CD8-positive, alpha-beta memory T cell (primary cell): ENCODE data around the gene ABHD14A. TPM values are rescaled to one million over a fixed set of nuclear protein-coding genes. Genes with fewer than 3 reads are reported as not detected.

Experiments used
- CTCF ChIA-PET: fragments of 350-600 bp; sonication (Branson Sonifier 250); formaldehyde crosslinking; loops from one replicate; lab custom pipeline; 2021; ENCODE audit warnings: antibody characterized with exemption; lab: Charles Lee
- POLR2A ChIA-PET: fragments of 350-600 bp; sonication (Branson Sonifier 250); formaldehyde crosslinking; loops from one replicate; lab custom pipeline; 2021; ENCODE audit warnings: antibody characterized with exemption; lab: Charles Lee
- DNase-seq, 5 donors: peaks; one replicate each; pipeline versions ENCODE4 v3.0.0 to v3.0.0-alpha.2; 2020 to 2022; ENCODE audit warnings: mixed read lengths in 1 of 5
- H3K27ac ChIP-seq: one replicate; pipeline ENCODE4 v1.7.0; 2013; ENCODE audit warnings: low read depth, mild to moderate bottlenecking, low read length, moderate library complexity
- H3K27me3 ChIP-seq: 2 replicates; pipeline ENCODE4 v1.7.0; 2013; ENCODE audit warnings: low read length, mild to moderate bottlenecking; ENCODE audit not compliant: insufficient read depth, poor library complexity, severe bottlenecking
- H3K36me3 ChIP-seq: 2 replicates; pipeline ENCODE4 v1.7.0; 2013; ENCODE audit warnings: mild to moderate bottlenecking, low read length, moderate library complexity; ENCODE audit not compliant: insufficient read depth
- H3K4me1 ChIP-seq: 2 replicates; pipeline ENCODE4 v1.7.0; 2013; ENCODE audit warnings: mild to moderate bottlenecking, low read length, moderate library complexity; ENCODE audit not compliant: insufficient read depth
- H3K4me3 ChIP-seq: 2 replicates; pipeline ENCODE4 v1.7.0; 2013; ENCODE audit warnings: mild to moderate bottlenecking, low read length
- H3K9me3 ChIP-seq: 2 replicates; pipeline ENCODE4 v1.7.0; 2013; ENCODE audit warnings: mild to moderate bottlenecking, low read length
- H3K27ac Mint-ChIP-seq, 8 donors: one replicate each; pipeline ENCODE4 v1.8.0; 2020 to 2021; ENCODE audit warnings: mixed read lengths in 8 of 8, mild to moderate bottlenecking in 6 of 8, inconsistent platforms in 3 of 8, moderate library complexity in 3 of 8
- H3K27me3 Mint-ChIP-seq, 2 donors: one replicate each; pipeline ENCODE4 v1.8.0; 2020 to 2021; ENCODE audit warnings: mixed read lengths in 2 of 2, mild to moderate bottlenecking in 1 of 2, moderate library complexity in 1 of 2
- H3K36me3 Mint-ChIP-seq, 3 donors: one replicate each; pipeline ENCODE4 v1.8.0; 2020 to 2021; ENCODE audit warnings: mixed read lengths in 3 of 3, inconsistent platforms in 1 of 3, mild to moderate bottlenecking in 1 of 3
- H3K4me1 Mint-ChIP-seq, 3 donors: one replicate each; pipeline ENCODE4 v1.8.0; 2020 to 2021; ENCODE audit warnings: mixed read lengths in 3 of 3, inconsistent platforms in 1 of 3, mild to moderate bottlenecking in 1 of 3
- H3K4me3 Mint-ChIP-seq, 7 donors: one replicate each; pipeline ENCODE4 v1.8.0; 2020 to 2021; ENCODE audit warnings: mixed read lengths in 7 of 7, mild to moderate bottlenecking in 6 of 7, moderate library complexity in 4 of 7, inconsistent platforms in 2 of 7
- H3K9me3 Mint-ChIP-seq, 5 donors: one replicate each; pipeline ENCODE4 v1.8.0; 2020 to 2022; ENCODE audit warnings: mixed read lengths in 5 of 5, mild to moderate bottlenecking in 3 of 5, moderate library complexity in 2 of 5, inconsistent platforms in 1 of 5
- polyA plus RNA-seq: library from polyadenylated mRNA; unstranded; fragments of 300-500 nt; fragmentation: Illumina TruSeq; gene quantifications from one replicate; pipeline ENCODE4 v1.2.3, GENCODE V29; 2021
- total RNA-seq, 2 experiments: library from RNA; stranded (reverse); gene quantifications; one replicate each; pipeline ENCODE4 v1.2.3, GENCODE V29; 2021

The ABHD14A gene
- total and polyA plus RNA-seq, 3 experiments from 2014 or later, result 14.4 to 117 (median 16.0) TPM

GRCh38 chr3:51948016-51948580 lies 26.8 kb upstream of the ABHD14A start:
- no peaks in the 10 kb centered on the region for H3K9me3 Mint-ChIP-seq
- peak overlapping the region in 1 of 8 donors; percentile 42 for H3K27ac Mint-ChIP-seq
- Histone ChIP-seq H3K4me1 (peaks cover 4% of the 10 kb centered on the region), H3K36me3 (no peaks in the 10 kb centered on the region), H3K4me3 (no peak overlapping the region), H3K27me3 (no peaks in the 10 kb centered on the region), H3K9me3 (no peaks in the 10 kb centered on the region), H3K27ac (no peak overlapping the region)
- H3K27me3 Mint-ChIP-seq, result peaks cover 2 to 5% of the 10 kb centered on the region in 2 donors
- no peak overlapping the region for H3K4me3 Mint-ChIP-seq
- H3K4me1 Mint-ChIP-seq, result peaks cover 0 to 5% (median 0%) of the 10 kb centered on the region in 3 donors
- DNase-seq, result peak in 1 of 5 donors; percentile 39
- ChIA-PET POLR2A (interaction anchor here (0.5 kb wide), 1 partner anchor 448 kb away, joined by 7 read pairs; the partner anchor contains the start of gene DCAF1), CTCF (interaction anchor here (0.7 kb wide), 1 partner anchor 20 kb away, joined by 3 read pairs; no protein-coding TSS in a partner anchor)
- H3K36me3 Mint-ChIP-seq, result peaks cover 0 to 4% (median 4%) of the 10 kb centered on the region in 3 donors

- Histone ChIP-seq H3K9me3 (no peaks in the 10 kb centered on the region), H3K27ac (no peak overlapping the region), H3K4me1 (no peaks in the 10 kb centered on the region), H3K4me3 (no peak overlapping the region), H3K27me3 (no peaks in the 10 kb centered on the region), H3K36me3 (no peaks in the 10 kb centered on the region)
- POLR2A ChIA-PET, result no interaction called here
- peak in 1 of 5 donors; percentile 30 for DNase-seq
- H3K27ac Mint-ChIP-seq, result no peak overlapping the region
- H3K4me1 Mint-ChIP-seq, result peaks cover 0 to under 1% (median 0%) of the 10 kb centered on the region in 3 donors
- no peaks in the 10 kb centered on the region for H3K9me3 Mint-ChIP-seq
- no peak overlapping the region for H3K4me3 Mint-ChIP-seq
- CTCF ChIA-PET, result interaction anchor here (1.1 kb wide), 1 partner anchor 24 kb away, joined by 3 read pairs; the partner anchor contains the start of gene ABHD14B
- H3K36me3 Mint-ChIP-seq, result peaks cover 0 to 4% (median 4%) of the 10 kb centered on the region in 3 donors
- peaks cover 4 to 16% of the 10 kb centered on the region in 2 donors for H3K27me3 Mint-ChIP-seq
Measured at GRCh38 chr3:51949121-51949520, 25.7 kb upstream of the ABHD14A start.

- Mint-ChIP-seq H3K27me3 (peaks cover 15 to 27% of the 10 kb centered on the region in 2 donors), H3K27ac (peak overlapping the region in 1 of 8 donors; percentile 21), H3K4me1 (peaks cover 0 to 3% (median 0%) of the 10 kb centered on the region in 3 donors), H3K9me3 (no peaks in the 10 kb centered on the region), H3K4me3 (no peak overlapping the region), H3K36me3 (peaks cover 0 to 4% (median 4%) of the 10 kb centered on the region in 3 donors)
- H3K27me3 ChIP-seq, result peaks cover 7% of the 10 kb centered on the region
- no peak overlapping the region for H3K4me3 ChIP-seq
- H3K9me3 ChIP-seq, result no peaks in the 10 kb centered on the region
- CTCF ChIA-PET, result no interaction called here
- POLR2A ChIA-PET, result no interaction called here
- no peaks in the 10 kb centered on the region for H3K4me1 ChIP-seq
- no peaks in the 10 kb centered on the region for H3K36me3 ChIP-seq
- peak in 1 of 5 donors; percentile 6 for DNase-seq
- no peak overlapping the region for H3K27ac ChIP-seq
Measured at GRCh38 chr3:51950899-51951298, 24.0 kb upstream of the ABHD14A start.

- Mint-ChIP-seq H3K4me1 (peaks cover 5 to 9% (median 6%) of the 10 kb centered on the region in 3 donors), H3K9me3 (no peaks in the 10 kb centered on the region)
Measured at GRCh38 chr3:51953445-51953844, 21.4 kb upstream of the ABHD14A start.

GRCh38 chr3:51954105-51954504 lies 20.8 kb upstream of the ABHD14A start:
- Histone ChIP-seq H3K4me3 (no peak overlapping the region), H3K27ac (no peak overlapping the region), H3K36me3 (no peaks in the 10 kb centered on the region), H3K4me1 (peaks cover 6% of the 10 kb centered on the region), H3K9me3 (no peaks in the 10 kb centered on the region), H3K27me3 (peaks cover 18% of the 10 kb centered on the region)
- CTCF ChIA-PET, result interaction anchor here (1.1 to 3.0 kb wide), 4 partner anchors 11 to 29 kb away, joined by 3 to 13 read pairs (median 5); partner anchors contain the start of genes ABHD14A, ABHD14B, ACY1 and RRP9
- Mint-ChIP-seq H3K36me3 (peaks cover 2 to 6% (median 5%) of the 10 kb centered on the region in 3 donors), H3K27ac (peak overlapping the region in 1 of 8 donors; percentile 74), H3K4me1 (peaks cover 5 to 9% (median 6%) of the 10 kb centered on the region in 3 donors), H3K27me3 (peaks cover 22 to 39% of the 10 kb centered on the region in 2 donors), H3K9me3 (no peaks in the 10 kb centered on the region), H3K4me3 (peak overlapping the region in 2 of 7 donors; percentile 8 to 11)
- POLR2A ChIA-PET, result no interaction called here
- DNase-seq, result no peak

More at GRCh38 chr3:51953445-51953844, 21.4 kb upstream of the ABHD14A start:
- H3K4me3 ChIP-seq, result no peak overlapping the region
- peaks cover 6% of the 10 kb centered on the region for H3K4me1 ChIP-seq
- no peaks in the 10 kb centered on the region for H3K36me3 ChIP-seq
- no peak overlapping the region for H3K27ac Mint-ChIP-seq
- peaks cover 2 to 6% (median 5%) of the 10 kb centered on the region in 3 donors for H3K36me3 Mint-ChIP-seq
- ChIA-PET CTCF (interaction anchor here (1.1 to 3.0 kb wide), 4 partner anchors 11 to 30 kb away, joined by 3 to 13 read pairs (median 5); partner anchors contain the start of genes ABHD14A, ABHD14B, ACY1 and RRP9), POLR2A (interaction anchor here (0.6 kb wide), 1 partner anchor 13 kb away, joined by 3 read pairs; no protein-coding TSS in a partner anchor)
- H3K27me3 ChIP-seq, result peaks cover 18% of the 10 kb centered on the region
- no peak overlapping the region for H3K4me3 Mint-ChIP-seq
- H3K27ac ChIP-seq, result no peak overlapping the region
- H3K9me3 ChIP-seq, result no peaks in the 10 kb centered on the region
- peaks cover 20 to 37% of the 10 kb centered on the region in 2 donors for H3K27me3 Mint-ChIP-seq
- DNase-seq, result no peak

GRCh38 chr3:51954713-51955112 lies 20.2 kb upstream of the ABHD14A start:
- Histone ChIP-seq H3K36me3 (no peaks in the 10 kb centered on the region), H3K4me3 (no peak overlapping the region), H3K4me1 (peaks cover 6% of the 10 kb centered on the region), H3K27me3 (peaks cover 18% of the 10 kb centered on the region), H3K27ac (no peak overlapping the region), H3K9me3 (no peaks in the 10 kb centered on the region)
- CTCF ChIA-PET, result interaction anchor here (0.7 to 3.0 kb wide), 4 partner anchors 9 to 19 kb away, joined by 3 to 13 read pairs (median 6); partner anchors contain the start of genes ABHD14A, ABHD14B, PARP3 and RRP9
- H3K27ac Mint-ChIP-seq, result no peak overlapping the region
- H3K36me3 Mint-ChIP-seq, result peaks cover 2 to 6% (median 5%) of the 10 kb centered on the region in 3 donors
- peaks cover 5 to 9% (median 6%) of the 10 kb centered on the region in 3 donors for H3K4me1 Mint-ChIP-seq
- no peak for DNase-seq
- no peaks in the 10 kb centered on the region for H3K9me3 Mint-ChIP-seq
- peaks cover 22 to 42% of the 10 kb centered on the region in 2 donors for H3K27me3 Mint-ChIP-seq
- POLR2A ChIA-PET, result no interaction called here
- peak overlapping the region in 1 of 7 donors; percentile 11 for H3K4me3 Mint-ChIP-seq

- peak within 1 kb of the TSS in 1 of 7 donors; percentile 62 for H3K4me3 Mint-ChIP-seq
- POLR2A ChIA-PET, result no interaction called here
Measured at GRCh38 chr3:51955175-51955892, 19.5 kb upstream of the ABHD14A start, which contains the start of gene GPR62. Gene GPR62 (plus strand): TSS chr3:51955381. CDS start chr3:51955653, 272 bp downstream.

More at GRCh38 chr3:51955175-51955892, 19.5 kb upstream of the ABHD14A start, which contains the start of gene GPR62:
- peaks cover 5 to 9% (median 6%) of the 10 kb centered on the region in 3 donors for H3K4me1 Mint-ChIP-seq
- Histone ChIP-seq H3K9me3 (no peaks in the 10 kb centered on the region), H3K4me1 (peaks cover 6% of the 10 kb centered on the region), H3K36me3 (no peaks in the 10 kb centered on the region), H3K4me3 (peak within 1 kb of the TSS; percentile 28), H3K27ac (no peak within 1 kb of the TSS), H3K27me3 (peaks cover 18% of the 10 kb centered on the region)
- H3K9me3 Mint-ChIP-seq, result no peaks in the 10 kb centered on the region
- no peak within 1 kb of the TSS for H3K27ac Mint-ChIP-seq
- CTCF ChIA-PET, result interaction anchor here (0.7 to 3.0 kb wide), 4 partner anchors 9 to 19 kb away, joined by 3 to 13 read pairs (median 6); partner anchors contain the start of genes ABHD14A, ABHD14B, PARP3 and RRP9
- peaks cover 2 to 6% (median 5%) of the 10 kb centered on the region in 3 donors for H3K36me3 Mint-ChIP-seq
- no peak for DNase-seq
- peaks cover 22 to 42% of the 10 kb centered on the region in 2 donors for H3K27me3 Mint-ChIP-seq
